Naive B cell (primary cell): ENCODE measurements around the gene NXT1. TPM values are rescaled to one million over a fixed set of nuclear protein-coding genes. Genes with fewer than 3 reads are reported as not detected.
A peak's percentile ranks its signal among the peaks of the same experiment; 100 is the strongest.

Source experiments
- ATAC-seq, 2 donors: fragments of 150-1000 bp; cut with Tn5 transposase; 2 replicates each; pipeline ENCODE4 v1.10.0; 2021; ENCODE audit warnings: low read depth in 2 of 2, mild to moderate bottlenecking in 2 of 2, moderate library complexity in 2 of 2
- DNase-seq: peaks from one replicate; pipeline ENCODE4 v3.0.0; 2022
- H3K27ac Mint-ChIP-seq, 6 donors: one replicate each; pipeline ENCODE4 v1.8.0; 2020 to 2022; ENCODE audit warnings: mild to moderate bottlenecking in 6 of 6, mixed read lengths in 6 of 6, moderate library complexity in 5 of 6, inconsistent platforms in 2 of 6
- H3K27me3 Mint-ChIP-seq, 3 donors: one replicate each; pipeline ENCODE4 v1.8.0; 2021 to 2022; ENCODE audit warnings: mixed read lengths in 3 of 3, mild to moderate bottlenecking in 1 of 3
- H3K36me3 Mint-ChIP-seq, 2 donors: one replicate each; pipeline ENCODE4 v1.8.0; 2020 to 2022; ENCODE audit warnings: mixed read lengths in 2 of 2, inconsistent platforms in 1 of 2, mild to moderate bottlenecking in 1 of 2
- H3K4me1 Mint-ChIP-seq, 3 donors: one replicate each; pipeline ENCODE4 v1.8.0; 2020 to 2022; ENCODE audit warnings: mixed read lengths in 3 of 3, inconsistent platforms in 1 of 3, mild to moderate bottlenecking in 1 of 3, moderate library complexity in 1 of 3
- H3K4me3 Mint-ChIP-seq, 8 donors: one replicate each; pipeline ENCODE4 v1.8.0; 2020 to 2022; ENCODE audit warnings: mild to moderate bottlenecking in 8 of 8, mixed read lengths in 8 of 8, moderate library complexity in 8 of 8, inconsistent platforms in 2 of 8
- H3K9me3 Mint-ChIP-seq, 7 donors: one replicate each; pipeline ENCODE4 v1.8.0; 2020 to 2022; ENCODE audit warnings: mixed read lengths in 7 of 7, mild to moderate bottlenecking in 5 of 7, inconsistent platforms in 2 of 7, moderate library complexity in 1 of 7
- polyA plus RNA-seq, 6 donors: library from polyadenylated mRNA; unstranded; fragments of 300-500 nt; fragmentation: Illumina TruSeq; gene quantifications; one replicate each; pipeline ENCODE4 v1.2.3, GENCODE V29; 2021; ENCODE audit warnings: low read depth in 6 of 6

NXT1 gene
- polyA plus RNA-seq, 6 donors from 2014 or later, result 58.3 to 81.9 (median 65.7) TPM

- no peak overlapping the region for H3K4me3 Mint-ChIP-seq
- H3K27me3 Mint-ChIP-seq, result no peaks in the 10 kb centered on the region
- H3K9me3 Mint-ChIP-seq, result no peaks in the 10 kb centered on the region
- H3K27ac Mint-ChIP-seq, result no peak overlapping the region
- peaks cover 7 to 16% (median 7%) of the 10 kb centered on the region in 3 donors for H3K4me1 Mint-ChIP-seq
- peaks cover 31 to 44% of the 10 kb centered on the region in 2 donors for H3K36me3 Mint-ChIP-seq
- DNase-seq (no peak), ATAC-seq (no peak)
These were observed 39.6 kb downstream of the NXT1 start for GRCh38 chr20:23390091-23390774.

- no peaks in the 10 kb centered on the region for H3K27me3 Mint-ChIP-seq
- no peak for ATAC-seq
- no peak for DNase-seq
- H3K4me1 Mint-ChIP-seq, result peaks cover 7 to 12% (median 7%) of the 10 kb centered on the region in 3 donors
- H3K9me3 Mint-ChIP-seq, result no peaks in the 10 kb centered on the region
- peaks cover 29 to 32% of the 10 kb centered on the region in 2 donors for H3K36me3 Mint-ChIP-seq
- H3K4me3 Mint-ChIP-seq, result peak overlapping the region in 1 of 8 donors; percentile 65
- H3K27ac Mint-ChIP-seq, result peak overlapping the region in 1 of 6 donors; percentile 81
These were observed 41.2 kb downstream of the NXT1 start for GRCh38 chr20:23391707-23392310.

GRCh38 chr20:23393996-23394775 lies 43.6 kb downstream of the NXT1 start:
- no peaks in the 10 kb centered on the region for H3K27me3 Mint-ChIP-seq
- ATAC-seq (no peak), DNase-seq (no peak)
- no peaks in the 10 kb centered on the region for H3K9me3 Mint-ChIP-seq
- H3K4me1 Mint-ChIP-seq, result peaks cover 7 to 16% (median 12%) of the 10 kb centered on the region in 3 donors
- H3K27ac Mint-ChIP-seq, result no peak overlapping the region
- no peak overlapping the region for H3K4me3 Mint-ChIP-seq
- peaks cover 23 to 31% of the 10 kb centered on the region in 2 donors for H3K36me3 Mint-ChIP-seq

- H3K4me3 Mint-ChIP-seq, result no peak overlapping the region
- peak overlapping the region in 1 of 6 donors; percentile 47 for H3K27ac Mint-ChIP-seq
- H3K9me3 Mint-ChIP-seq, result no peaks in the 10 kb centered on the region
- ATAC-seq (no peak), DNase-seq (no peak)
- H3K27me3 Mint-ChIP-seq, result no peaks in the 10 kb centered on the region
- peaks cover 30 to 38% of the 10 kb centered on the region in 2 donors for H3K36me3 Mint-ChIP-seq
- H3K4me1 Mint-ChIP-seq, result peaks cover 7 to 12% (median 7%) of the 10 kb centered on the region in 3 donors
These were observed 46.5 kb downstream of the NXT1 start for GRCh38 chr20:23396950-23397627.

GRCh38 chr20:23397961-23398360 lies 47.4 kb downstream of the NXT1 start:
- Mint-ChIP-seq H3K4me1 (peaks cover 5 to 12% (median 7%) of the 10 kb centered on the region in 3 donors), H3K4me3 (no peak overlapping the region), H3K27me3 (no peaks in the 10 kb centered on the region), H3K9me3 (no peaks in the 10 kb centered on the region), H3K27ac (peak overlapping the region in 3 of 6 donors; percentile 52 to 95 (median 63)), H3K36me3 (peaks cover 26 to 35% of the 10 kb centered on the region in 2 donors)
- DNase-seq (no peak), ATAC-seq (no peak)

GRCh38 chr20:23399568-23400241 lies 49.1 kb downstream of the NXT1 start:
- Mint-ChIP-seq H3K9me3 (no peaks in the 10 kb centered on the region), H3K27ac (no peak overlapping the region), H3K27me3 (no peaks in the 10 kb centered on the region), H3K36me3 (peaks cover 11 to 18% of the 10 kb centered on the region in 2 donors), H3K4me3 (no peak overlapping the region), H3K4me1 (peaks cover 0 to 5% (median 4%) of the 10 kb centered on the region in 3 donors)
- no peak for DNase-seq
- ATAC-seq, result no peak

GRCh38 chr20:23401051-23401450 lies 50.5 kb downstream of the NXT1 start:
- DNase-seq (no peak), ATAC-seq (no peak)
- Mint-ChIP-seq H3K36me3 (peaks cover 6 to 14% of the 10 kb centered on the region in 2 donors), H3K27me3 (no peaks in the 10 kb centered on the region), H3K4me1 (peaks cover 3 to 8% (median 5%) of the 10 kb centered on the region in 3 donors), H3K4me3 (no peak overlapping the region), H3K27ac (no peak overlapping the region), H3K9me3 (no peaks in the 10 kb centered on the region)

- DNase-seq (no peak), ATAC-seq (no peak)
- Mint-ChIP-seq H3K9me3 (no peaks in the 10 kb centered on the region), H3K27me3 (no peaks in the 10 kb centered on the region), H3K4me3 (no peak overlapping the region), H3K27ac (no peak overlapping the region), H3K4me1 (peaks cover 17 to 23% (median 17%) of the 10 kb centered on the region in 3 donors), H3K36me3 (peaks cover 6 to 8% of the 10 kb centered on the region in 2 donors)
These were observed 53.2 kb downstream of the NXT1 start for GRCh38 chr20:23403751-23404150.

GRCh38 chr20:23404196-23404595 lies 53.6 kb downstream of the NXT1 start:
- ATAC-seq, result no peak

More at GRCh38 chr20:23404196-23404595, 53.6 kb downstream of the NXT1 start:
- Mint-ChIP-seq H3K4me1 (peaks cover 17 to 24% (median 17%) of the 10 kb centered on the region in 3 donors), H3K27me3 (no peaks in the 10 kb centered on the region), H3K27ac (peak overlapping the region in 1 of 6 donors; percentile 38), H3K36me3 (peaks cover 6 to 8% of the 10 kb centered on the region in 2 donors), H3K9me3 (no peaks in the 10 kb centered on the region), H3K4me3 (no peak overlapping the region)
- DNase-seq, result no peak

Other genes with a start within 250 kb of the NXT1 start
- gene GZF1, start 11.4 kb downstream of the NXT1 start, polyA plus RNA-seq, result 1 to 10 TPM in 5 of 6 donors, not detected in 1; 2.3 to 3.5 (median 3.1) TPM
- gene NAPB, start 70.7 kb downstream of the NXT1 start, polyA plus RNA-seq, result 1 to 10 TPM; 4.1 to 8.3 (median 6.3) TPM
- not detected for gene CSTL1, start 88.9 kb downstream of the NXT1 start, polyA plus RNA-seq
- gene CST11, start 102.1 kb downstream of the NXT1 start, polyA plus RNA-seq, result not detected
- not detected for gene CST8, start 140.3 kb downstream of the NXT1 start, polyA plus RNA-seq
- not detected for gene CST9L, start 217.7 kb downstream of the NXT1 start, polyA plus RNA-seq